GM23338 (cell line): ENCODE results near the gene SIGLEC6. TPM values are rescaled to one million over a fixed set of nuclear protein-coding genes. Genes with fewer than 3 reads are reported as not detected.

Experiments used
- ATAC-seq: fragments of 200-7000 bp; cut with Tn5 transposase; 3 replicates; pipeline ENCODE4 v1.9.1; 2020
- DNase-seq: peaks from one replicate; pipeline ENCODE4 v3.0.0-alpha.2; 2015; ENCODE audit warnings: low spot score
- H2AFZ ChIP-seq: fragments of 200-600 bp; sonication (generic); 2 replicates; pipeline ENCODE4 v1.8.0; 2016; ENCODE audit warnings: antibody characterized with exemption, mild to moderate bottlenecking, moderate library complexity
- H3F3A ChIP-seq: fragments of 200-600 bp; sonication (generic); replicated peaks from 2 replicates; pipeline ENCODE4 v1.8.0; 2017; ENCODE audit warnings: antibody characterized with exemption, mixed run types, low read depth
- H3K27ac ChIP-seq: fragments of 200-600 bp; sonication (generic); 2 replicates; pipeline ENCODE4 v1.6.1; 2016; ENCODE audit warnings: low read depth
- H3K27me3 ChIP-seq: fragments of 200-600 bp; sonication (generic); 2 replicates; pipeline ENCODE4 v1.8.0; 2016; ENCODE audit warnings: mild to moderate bottlenecking, mixed run types, moderate library complexity; ENCODE audit not compliant: insufficient read depth
- H3K36me3 ChIP-seq: fragments of 200-600 bp; sonication (generic); 2 replicates; pipeline ENCODE4 v1.8.0; 2016; ENCODE audit warnings: mild to moderate bottlenecking; ENCODE audit not compliant: insufficient read depth
- H3K4me1 ChIP-seq: fragments of 200-600 bp; sonication (generic); 2 replicates; pipeline ENCODE4 v1.8.0; 2016; ENCODE audit warnings: mild to moderate bottlenecking, moderate library complexity; ENCODE audit not compliant: insufficient read depth
- H3K4me2 ChIP-seq: fragments of 200-600 bp; sonication (generic); 2 replicates; pipeline ENCODE4 v1.7.1; 2017; ENCODE audit warnings: mixed run types
- H3K4me3 ChIP-seq: fragments of 200-600 bp; sonication (generic); 2 replicates; pipeline ENCODE4 v1.6.1; 2016; ENCODE audit warnings: mixed run types
- H3K79me2 ChIP-seq: fragments of 200-600 bp; sonication (generic); replicated peaks from 2 replicates; pipeline ENCODE4 v1.8.0; 2017; ENCODE audit warnings: mild to moderate bottlenecking; ENCODE audit not compliant: insufficient read depth
- H3K9me2 ChIP-seq: fragments of 200-600 bp; sonication (generic); 2 replicates; pipeline ENCODE4 v1.8.0; 2017; ENCODE audit not compliant: insufficient read depth
- H4K20me1 ChIP-seq: fragments of 200-600 bp; sonication (generic); replicated peaks from 2 replicates; pipeline ENCODE4 v1.8.0; 2017; ENCODE audit warnings: mild to moderate bottlenecking; ENCODE audit not compliant: insufficient read depth
- H3K27ac Mint-ChIP-seq: 2 replicates; pipeline ENCODE4 v1.8.0; 2020; ENCODE audit warnings: inconsistent platforms, mild to moderate bottlenecking, moderate library complexity, mixed read lengths
- H3K27me3 Mint-ChIP-seq: 3 replicates; pipeline ENCODE4 v1.8.0; 2022; ENCODE audit warnings: low read depth, mild to moderate bottlenecking, moderate library complexity, mixed read lengths, inconsistent platforms; ENCODE audit not compliant: insufficient read depth, poor library complexity
- H3K36me3 Mint-ChIP-seq: 3 replicates; pipeline ENCODE4 v1.8.0; 2021; ENCODE audit warnings: low read depth, mild to moderate bottlenecking, inconsistent platforms, moderate library complexity, mixed read lengths
- H3K4me1 Mint-ChIP-seq: 3 replicates; pipeline ENCODE4 v1.8.0; 2020; ENCODE audit warnings: mild to moderate bottlenecking, inconsistent platforms, mixed read lengths
- H3K4me3 Mint-ChIP-seq: 3 replicates; pipeline ENCODE4 v1.8.0; 2021; ENCODE audit warnings: moderate library complexity, mild to moderate bottlenecking, inconsistent platforms, mixed read lengths
- H3K9me3 Mint-ChIP-seq: 3 replicates; pipeline ENCODE4 v1.8.0; 2020; ENCODE audit warnings: moderate library complexity, mild to moderate bottlenecking, inconsistent platforms, mixed read lengths
- EZH2phosphoT487 ChIP-seq: fragments of 200-600 bp; sonication (generic); IDR thresholded peaks from one replicate; pipeline ENCODE4 v1.8.1; 2018; ENCODE audit warnings: antibody characterized with exemption; ENCODE audit not compliant: unreplicated experiment
- POLR2AphosphoS5 ChIP-seq: IDR thresholded peaks from 2 replicates; pipeline ENCODE4 v1.6.1; 2016; ENCODE audit warnings: antibody characterized with exemption, low read depth
- REST ChIP-seq: IDR thresholded peaks from one replicate; pipeline ENCODE4 v1.6.1; 2018; ENCODE audit warnings: antibody characterized with exemption; ENCODE audit not compliant: unreplicated experiment
- STAT1 ChIP-seq: IDR thresholded peaks from one replicate; pipeline ENCODE4 v1.6.1; 2016; ENCODE audit warnings: antibody characterized with exemption; ENCODE audit not compliant: unreplicated experiment
- ZNF114 ChIP-seq: fragments of 250-450 bp; sonication (Bioruptor Pico); IDR thresholded peaks from 2 replicates; pipeline ENCODE4 v1.5.0; 2020; ENCODE audit warnings: mild to moderate bottlenecking, moderate library complexity
- ZNF331 ChIP-seq: fragments of 250-450 bp; sonication (Bioruptor Pico); IDR thresholded peaks from 2 replicates; pipeline ENCODE4 v1.5.0; 2020; ENCODE audit warnings: low read depth, mild to moderate bottlenecking, moderate library complexity
- polyA plus RNA-seq: library from polyadenylated mRNA; unstranded; fragments of >200 nt; fragmentation: Nextera tagmentation; extraction: Ambion mirVana; gene quantifications from 2 replicates; pipeline ENCODE4 v1.2.1, GENCODE V29; 2016
- total RNA-seq: library from RNA; depleted of rRNA; stranded (reverse); fragments of >200 nt; shearing (Covaris generic); gene quantifications from 2 replicates; pipeline ENCODE4 v1.2.3, GENCODE V29; 2014
- TF ChIP-seq, protein P1 (sequence below), 2 experiments: fragments of 200-600 bp in 1 of 2; sonication (generic) in 1 of 2; conservative IDR thresholded peaks; 2 replicates each; pipeline versions ENCODE4 v1.5.1 to v1.6.1; 2016 to 2017; ENCODE audit warnings: antibody characterized with exemption in 2 of 2, low read depth in 2 of 2, mild to moderate bottlenecking in 2 of 2, moderate library complexity in 1 of 2
- TF ChIP-seq, protein P2 (sequence below): fragments of 250-450 bp; sonication (Bioruptor Pico); IDR thresholded peaks from 2 replicates; pipeline ENCODE4 v1.5.0; 2020; ENCODE audit warnings: mild to moderate bottlenecking, moderate library complexity

Gene SIGLEC6
- total and polyA plus RNA-seq, 2 experiments from 2014 or later = 0.76 TPM; not detected in 1

DNA sequence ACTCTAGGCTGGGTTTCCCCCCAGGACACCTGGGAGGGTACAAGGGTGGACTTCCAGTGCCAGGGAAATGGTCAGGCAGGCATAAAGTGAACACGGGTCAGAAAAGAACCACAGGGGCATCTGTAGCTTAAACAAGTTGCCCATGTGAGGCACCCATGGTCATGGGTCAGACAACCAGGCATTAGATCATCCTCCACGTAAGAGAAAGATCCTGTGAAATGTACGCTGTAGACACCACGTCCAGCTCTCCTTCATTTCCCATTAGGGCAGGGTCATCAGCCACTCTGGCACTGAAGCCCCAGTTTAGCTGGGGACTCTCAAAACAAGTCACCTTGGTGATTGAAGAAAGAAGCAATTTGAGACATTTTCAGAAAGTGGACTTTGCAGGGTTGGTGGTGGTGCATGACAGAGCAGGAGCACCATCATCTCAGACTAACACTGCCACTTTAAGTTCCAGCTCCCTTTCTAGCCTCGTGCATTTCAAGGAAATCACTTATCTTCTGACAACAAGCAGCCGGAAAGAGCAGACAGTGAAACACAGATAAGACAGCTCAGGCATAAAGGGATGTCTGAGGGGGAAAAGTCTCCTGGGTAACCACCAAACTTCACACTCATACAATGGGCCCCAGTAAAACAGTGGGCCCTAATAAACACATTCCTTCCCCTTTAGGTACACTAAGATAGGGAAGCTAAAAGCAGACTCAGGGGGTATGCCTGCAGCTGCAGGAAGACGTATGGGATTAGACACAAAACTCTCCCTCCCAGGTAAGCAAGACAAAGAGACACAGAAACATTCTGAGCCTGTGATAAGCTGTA lies 16.1 kb upstream of the SIGLEC6 start:
- Mint-ChIP-seq H3K27me3 (peaks cover 13% of the 10 kb centered on the region), H3K27ac (no peak overlapping the region), H3K36me3 (peaks cover 18% of the 10 kb centered on the region), H3K9me3 (peaks cover 86% of the 10 kb centered on the region), H3K4me3 (no peak overlapping the region), H3K4me1 (peaks cover 6% of the 10 kb centered on the region; the same call in 1 of the 3 replicates)
- no peak overlapping the region for H3K4me2 ChIP-seq
- no peaks in the 10 kb centered on the region for H4K20me1 ChIP-seq
- H3K4me1 ChIP-seq = peaks cover 3% of the 10 kb centered on the region; the same call in 1 of the 2 replicates
- no peak overlapping the region for H2AFZ ChIP-seq
- no peaks in the 10 kb centered on the region for H3K79me2 ChIP-seq
- no peak for DNase-seq
- no peaks in the 10 kb centered on the region for H3F3A ChIP-seq
- ATAC-seq = no peak
- H3K27me3 ChIP-seq = no peaks in the 10 kb centered on the region
- H3K27ac ChIP-seq = no peak overlapping the region
- H3K4me3 ChIP-seq = no peak overlapping the region
- H3K9me2 ChIP-seq = no peaks in the 10 kb centered on the region
- no peaks in the 10 kb centered on the region for H3K36me3 ChIP-seq
- TF ChIP-seq STAT1 = no peak
- no peak for TF ChIP-seq ZNF114
- TF ChIP-seq EZH2phosphoT487 = no peak
- TF ChIP-seq, protein P1, sequence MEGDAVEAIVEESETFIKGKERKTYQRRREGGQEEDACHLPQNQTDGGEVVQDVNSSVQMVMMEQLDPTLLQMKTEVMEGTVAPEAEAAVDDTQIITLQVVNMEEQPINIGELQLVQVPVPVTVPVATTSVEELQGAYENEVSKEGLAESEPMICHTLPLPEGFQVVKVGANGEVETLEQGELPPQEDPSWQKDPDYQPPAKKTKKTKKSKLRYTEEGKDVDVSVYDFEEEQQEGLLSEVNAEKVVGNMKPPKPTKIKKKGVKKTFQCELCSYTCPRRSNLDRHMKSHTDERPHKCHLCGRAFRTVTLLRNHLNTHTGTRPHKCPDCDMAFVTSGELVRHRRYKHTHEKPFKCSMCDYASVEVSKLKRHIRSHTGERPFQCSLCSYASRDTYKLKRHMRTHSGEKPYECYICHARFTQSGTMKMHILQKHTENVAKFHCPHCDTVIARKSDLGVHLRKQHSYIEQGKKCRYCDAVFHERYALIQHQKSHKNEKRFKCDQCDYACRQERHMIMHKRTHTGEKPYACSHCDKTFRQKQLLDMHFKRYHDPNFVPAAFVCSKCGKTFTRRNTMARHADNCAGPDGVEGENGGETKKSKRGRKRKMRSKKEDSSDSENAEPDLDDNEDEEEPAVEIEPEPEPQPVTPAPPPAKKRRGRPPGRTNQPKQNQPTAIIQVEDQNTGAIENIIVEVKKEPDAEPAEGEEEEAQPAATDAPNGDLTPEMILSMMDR (conservative IDR thresholded peaks at IDR 0.05; ENCODE audit: low read depth in 2 of 2) = no peak
- no peak for TF ChIP-seq REST

- peaks cover 18% of the 10 kb centered on the region for H3K27me3 Mint-ChIP-seq
- H3K27me3 ChIP-seq = no peaks in the 10 kb centered on the region
- H3K9me2 ChIP-seq = no peaks in the 10 kb centered on the region
- H3K9me3 Mint-ChIP-seq = peaks cover 90% of the 10 kb centered on the region
- no peaks in the 10 kb centered on the region for H3F3A ChIP-seq
- H3K4me3 Mint-ChIP-seq = no peak overlapping the region
- no peak overlapping the region for H3K27ac ChIP-seq
- DNase-seq = no peak
- H3K36me3 Mint-ChIP-seq = peaks cover 23% of the 10 kb centered on the region
- H3K27ac Mint-ChIP-seq = no peak overlapping the region
- H3K4me3 ChIP-seq = no peak overlapping the region
- no peak overlapping the region for H3K4me2 ChIP-seq
- no peaks in the 10 kb centered on the region for H4K20me1 ChIP-seq
- ATAC-seq = no peak
- H3K79me2 ChIP-seq = no peaks in the 10 kb centered on the region
- H2AFZ ChIP-seq = no peak overlapping the region
- H3K4me1 ChIP-seq = no peaks in the 10 kb centered on the region; the same call in 1 of the 2 replicates
- no peaks in the 10 kb centered on the region for H3K36me3 ChIP-seq
- H3K4me1 Mint-ChIP-seq = no peaks in the 10 kb centered on the region
- no peak for TF ChIP-seq POLR2AphosphoS5
- no peak for TF ChIP-seq ZNF114
- no peak for TF ChIP-seq STAT1
- no peak for TF ChIP-seq ZNF331 (CRISPR knock-in tag)
- TF ChIP-seq, protein P2, sequence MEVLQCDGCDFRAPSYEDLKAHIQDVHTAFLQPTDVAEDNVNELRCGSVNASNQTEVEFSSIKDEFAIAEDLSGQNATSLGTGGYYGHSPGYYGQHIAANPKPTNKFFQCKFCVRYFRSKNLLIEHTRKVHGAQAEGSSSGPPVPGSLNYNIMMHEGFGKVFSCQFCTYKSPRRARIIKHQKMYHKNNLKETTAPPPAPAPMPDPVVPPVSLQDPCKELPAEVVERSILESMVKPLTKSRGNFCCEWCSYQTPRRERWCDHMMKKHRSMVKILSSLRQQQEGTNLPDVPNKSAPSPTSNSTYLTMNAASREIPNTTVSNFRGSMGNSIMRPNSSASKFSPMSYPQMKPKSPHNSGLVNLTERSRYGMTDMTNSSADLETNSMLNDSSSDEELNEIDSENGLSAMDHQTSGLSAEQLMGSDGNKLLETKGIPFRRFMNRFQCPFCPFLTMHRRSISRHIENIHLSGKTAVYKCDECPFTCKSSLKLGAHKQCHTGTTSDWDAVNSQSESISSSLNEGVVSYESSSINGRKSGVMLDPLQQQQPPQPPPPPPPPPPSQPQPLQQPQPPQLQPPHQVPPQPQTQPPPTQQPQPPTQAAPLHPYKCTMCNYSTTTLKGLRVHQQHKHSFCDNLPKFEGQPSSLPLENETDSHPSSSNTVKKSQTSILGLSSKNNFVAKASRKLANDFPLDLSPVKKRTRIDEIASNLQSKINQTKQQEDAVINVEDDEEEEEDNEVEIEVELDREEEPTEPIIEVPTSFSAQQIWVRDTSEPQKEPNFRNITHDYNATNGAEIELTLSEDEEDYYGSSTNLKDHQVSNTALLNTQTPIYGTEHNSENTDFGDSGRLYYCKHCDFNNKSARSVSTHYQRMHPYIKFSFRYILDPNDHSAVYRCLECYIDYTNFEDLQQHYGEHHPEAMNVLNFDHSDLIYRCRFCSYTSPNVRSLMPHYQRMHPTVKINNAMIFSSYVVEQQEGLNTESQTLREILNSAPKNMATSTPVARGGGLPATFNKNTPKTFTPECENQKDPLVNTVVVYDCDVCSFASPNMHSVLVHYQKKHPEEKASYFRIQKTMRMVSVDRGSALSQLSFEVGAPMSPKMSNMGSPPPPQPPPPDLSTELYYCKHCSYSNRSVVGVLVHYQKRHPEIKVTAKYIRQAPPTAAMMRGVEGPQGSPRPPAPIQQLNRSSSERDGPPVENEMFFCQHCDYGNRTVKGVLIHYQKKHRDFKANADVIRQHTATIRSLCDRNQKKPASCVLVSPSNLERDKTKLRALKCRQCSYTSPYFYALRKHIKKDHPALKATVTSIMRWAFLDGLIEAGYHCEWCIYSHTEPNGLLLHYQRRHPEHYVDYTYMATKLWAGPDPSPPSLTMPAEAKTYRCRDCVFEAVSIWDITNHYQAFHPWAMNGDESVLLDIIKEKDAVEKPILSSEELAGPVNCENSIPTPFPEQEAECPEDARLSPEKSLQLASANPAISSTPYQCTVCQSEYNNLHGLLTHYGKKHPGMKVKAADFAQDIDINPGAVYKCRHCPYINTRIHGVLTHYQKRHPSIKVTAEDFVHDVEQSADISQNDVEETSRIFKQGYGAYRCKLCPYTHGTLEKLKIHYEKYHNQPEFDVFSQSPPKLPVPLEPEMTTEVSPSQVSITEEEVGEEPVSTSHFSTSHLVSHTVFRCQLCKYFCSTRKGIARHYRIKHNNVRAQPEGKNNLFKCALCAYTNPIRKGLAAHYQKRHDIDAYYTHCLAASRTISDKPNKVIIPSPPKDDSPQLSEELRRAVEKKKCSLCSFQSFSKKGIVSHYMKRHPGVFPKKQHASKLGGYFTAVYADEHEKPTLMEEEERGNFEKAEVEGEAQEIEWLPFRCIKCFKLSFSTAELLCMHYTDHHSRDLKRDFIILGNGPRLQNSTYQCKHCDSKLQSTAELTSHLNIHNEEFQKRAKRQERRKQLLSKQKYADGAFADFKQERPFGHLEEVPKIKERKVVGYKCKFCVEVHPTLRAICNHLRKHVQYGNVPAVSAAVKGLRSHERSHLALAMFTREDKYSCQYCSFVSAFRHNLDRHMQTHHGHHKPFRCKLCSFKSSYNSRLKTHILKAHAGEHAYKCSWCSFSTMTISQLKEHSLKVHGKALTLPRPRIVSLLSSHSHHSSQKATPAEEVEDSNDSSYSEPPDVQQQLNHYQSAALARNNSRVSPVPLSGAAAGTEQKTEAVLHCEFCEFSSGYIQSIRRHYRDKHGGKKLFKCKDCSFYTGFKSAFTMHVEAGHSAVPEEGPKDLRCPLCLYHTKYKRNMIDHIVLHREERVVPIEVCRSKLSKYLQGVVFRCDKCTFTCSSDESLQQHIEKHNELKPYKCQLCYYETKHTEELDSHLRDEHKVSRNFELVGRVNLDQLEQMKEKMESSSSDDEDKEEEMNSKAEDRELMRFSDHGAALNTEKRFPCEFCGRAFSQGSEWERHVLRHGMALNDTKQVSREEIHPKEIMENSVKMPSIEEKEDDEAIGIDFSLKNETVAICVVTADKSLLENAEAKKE = no peak
Observed at GRCh38 chr19:51546650-51547396, 15.4 kb upstream of the SIGLEC6 start.
